ENCODE results near the gene USP21.

The USP21 gene

DNA sequence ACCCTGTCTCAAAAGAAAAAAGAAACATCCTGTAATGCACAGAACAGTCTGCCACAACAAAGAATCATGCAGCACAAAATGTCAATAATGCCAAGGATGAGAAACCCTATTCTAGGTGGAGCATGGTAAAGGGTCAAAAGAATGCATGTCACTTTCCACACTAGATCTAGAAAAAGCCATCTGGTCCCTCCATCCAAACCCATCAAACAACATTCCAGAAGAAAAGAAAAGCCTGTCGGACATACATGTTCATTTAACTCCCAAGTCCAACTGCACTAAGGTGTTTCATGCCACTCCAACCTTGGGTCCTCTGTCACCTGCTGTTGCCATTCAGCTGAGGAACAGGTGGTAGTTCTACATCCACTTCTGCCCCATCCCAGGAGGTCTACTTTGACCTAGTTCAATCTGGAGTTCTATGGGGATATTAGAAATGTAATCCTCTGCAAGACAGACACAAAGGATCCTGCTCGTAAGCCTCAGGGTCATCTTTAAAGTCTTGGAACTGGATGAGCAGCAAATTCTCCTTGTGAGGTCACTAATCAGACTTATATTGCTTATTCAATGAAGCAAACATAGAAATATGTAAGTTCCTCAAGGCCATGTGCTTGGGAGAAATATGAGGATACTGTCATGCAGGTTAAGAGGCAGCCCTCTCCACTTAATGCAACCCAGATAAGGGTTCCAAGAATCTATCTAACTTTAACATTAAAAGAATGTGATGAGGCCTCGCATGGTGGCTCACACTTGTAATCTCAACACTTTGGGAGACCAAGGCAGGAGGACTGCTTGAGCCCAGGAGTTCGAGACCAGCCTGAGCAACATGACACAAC, 30.5 kb upstream of the USP21 start:
- no peak for TF ChIP-seq CTCF (conservative IDR thresholded peaks at IDR 0.05; ENCODE audit: low read length)
- DNase-seq (ENCODE audit: low read depth): no peak

DNA sequence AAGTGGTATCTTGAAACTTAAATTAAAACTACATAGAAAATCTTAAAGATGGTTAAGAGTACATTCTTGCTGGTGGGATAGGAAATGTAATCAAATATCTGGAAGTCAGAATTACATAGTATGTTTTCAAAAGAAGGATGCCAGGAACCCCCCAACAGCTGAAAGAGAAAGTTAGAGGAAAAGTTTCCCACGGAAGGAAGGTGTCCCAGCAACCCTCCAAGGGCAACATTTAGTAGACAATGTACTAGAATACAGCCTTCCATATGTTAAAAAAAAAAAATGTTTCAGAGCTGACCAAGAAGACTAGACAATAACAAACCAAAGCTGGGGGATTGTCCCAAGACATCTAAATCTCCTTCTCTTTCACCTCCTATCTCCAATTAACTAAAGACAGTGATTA, 29.0 kb upstream of the USP21 start:
- no peak overlapping the region for H3K4me3 ChIP-seq (ENCODE audit: low read length)
- no peak for DNase-seq (ENCODE audit: low read depth)
- no peak for TF ChIP-seq CTCF (conservative IDR thresholded peaks at IDR 0.05; ENCODE audit: low read length)

More for the DNA sequence above, 30.5 kb upstream of the USP21 start:
- H3K4me3 ChIP-seq (ENCODE audit: low read length): no peak overlapping the region

- TF ChIP-seq CTCF (conservative IDR thresholded peaks at IDR 0.05; ENCODE audit: low read length): no peak
- peak; percentile 29 for DNase-seq (ENCODE audit: low read depth)
- peak overlapping the region; percentile 97 for H3K4me3 ChIP-seq (ENCODE audit: low read length)
These were observed 27.5 kb upstream of the USP21 start for GRCh38 chr1:161131523-161132409.

DNA sequence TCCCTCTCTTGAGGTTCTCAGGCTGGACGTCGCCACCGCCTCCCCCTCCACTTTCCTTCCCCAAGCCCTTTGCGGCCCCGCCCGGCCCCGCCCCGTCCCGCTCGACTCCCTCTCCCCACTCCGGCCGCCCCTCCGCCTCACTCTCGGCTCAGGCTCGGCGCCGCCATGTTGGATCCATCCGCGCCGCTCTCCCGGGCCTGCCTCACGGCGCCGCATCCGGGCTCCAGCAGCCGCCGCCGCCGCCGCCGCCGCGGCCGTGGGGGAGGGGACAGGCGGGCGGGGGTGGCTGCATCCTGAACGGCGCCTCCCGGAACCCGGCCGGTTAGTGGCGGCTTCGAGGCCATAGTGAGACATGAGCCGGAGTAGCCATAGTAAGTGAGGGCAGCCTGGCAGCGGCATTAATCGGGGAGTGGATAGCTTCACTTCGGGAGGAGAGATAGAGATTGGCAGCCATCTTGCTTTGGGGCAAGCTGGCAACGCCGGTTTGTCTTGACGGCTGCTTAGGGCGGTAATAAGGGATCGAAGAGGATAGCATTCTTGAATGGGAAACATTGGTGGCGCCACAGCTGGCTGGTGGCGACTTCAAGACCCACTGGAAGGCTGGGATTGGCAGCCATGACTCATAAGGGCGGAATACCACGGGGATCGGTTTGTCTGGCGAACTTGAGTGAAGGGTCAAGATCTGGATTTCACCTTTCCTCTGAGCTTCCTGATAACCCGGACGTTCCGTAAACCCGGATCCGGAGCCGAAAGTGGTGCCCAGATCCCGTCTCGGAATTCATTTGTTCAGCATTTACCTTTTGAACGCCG, 26.7 kb upstream of the USP21 start, which contains the start of gene DEDD:
DEDD (minus strand) TSS at position 258 of the 810 bp plus-strand sequence. CDS start 8,205 bp downstream, outside the sequence.
- peak; percentile 18 for TF ChIP-seq CTCF (conservative IDR thresholded peaks at IDR 0.05; ENCODE audit: low read length)
- DNase-seq (ENCODE audit: low read depth): peak; percentile 98
- H3K4me3 ChIP-seq (ENCODE audit: low read length): peak within 1 kb of the TSS; percentile 97

- peak overlapping the region; percentile 97 for H3K4me3 ChIP-seq (ENCODE audit: low read length)
These were observed 26.0 kb upstream of the USP21 start for GRCh38 chr1:161133220-161133740.

More at GRCh38 chr1:161133220-161133740, 26.0 kb upstream of the USP21 start:
- no peak for DNase-seq (ENCODE audit: low read depth)
- TF ChIP-seq CTCF (conservative IDR thresholded peaks at IDR 0.05; ENCODE audit: low read length): no peak

Measured in AG10803 (cell line).